Fibroblast of skin of right quadriceps (primary cell): ENCODE measurements around the gene LAMP5.

Experiments
- DNase-seq: peaks from one replicate; pipeline ENCODE4 v3.0.0-alpha.2; 2013

LAMP5 gene

GRCh38 chr20:9550283-9550682 lies 35.9 kb downstream of the LAMP5 start:
- no peak for DNase-seq

DNA sequence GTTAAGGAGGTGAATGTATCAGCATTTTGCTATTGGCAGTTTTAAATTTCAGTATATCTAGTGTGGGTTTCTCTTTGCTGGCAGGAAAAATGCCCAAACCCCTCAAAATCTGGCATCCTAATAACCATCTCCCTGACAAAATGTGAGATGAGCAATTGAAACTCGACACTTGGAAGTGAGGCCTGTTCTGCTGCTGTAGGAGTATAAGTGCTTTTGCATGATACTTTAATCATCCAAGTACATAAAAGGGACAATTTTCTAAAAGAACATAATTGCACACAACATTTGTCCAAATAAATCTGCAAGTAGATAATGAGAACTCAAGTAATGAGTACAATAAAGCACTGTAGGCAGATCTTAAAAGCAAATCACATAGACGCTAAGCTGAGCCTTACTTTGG lies 36.5 kb downstream of the LAMP5 start:
- no peak for DNase-seq

DNA sequence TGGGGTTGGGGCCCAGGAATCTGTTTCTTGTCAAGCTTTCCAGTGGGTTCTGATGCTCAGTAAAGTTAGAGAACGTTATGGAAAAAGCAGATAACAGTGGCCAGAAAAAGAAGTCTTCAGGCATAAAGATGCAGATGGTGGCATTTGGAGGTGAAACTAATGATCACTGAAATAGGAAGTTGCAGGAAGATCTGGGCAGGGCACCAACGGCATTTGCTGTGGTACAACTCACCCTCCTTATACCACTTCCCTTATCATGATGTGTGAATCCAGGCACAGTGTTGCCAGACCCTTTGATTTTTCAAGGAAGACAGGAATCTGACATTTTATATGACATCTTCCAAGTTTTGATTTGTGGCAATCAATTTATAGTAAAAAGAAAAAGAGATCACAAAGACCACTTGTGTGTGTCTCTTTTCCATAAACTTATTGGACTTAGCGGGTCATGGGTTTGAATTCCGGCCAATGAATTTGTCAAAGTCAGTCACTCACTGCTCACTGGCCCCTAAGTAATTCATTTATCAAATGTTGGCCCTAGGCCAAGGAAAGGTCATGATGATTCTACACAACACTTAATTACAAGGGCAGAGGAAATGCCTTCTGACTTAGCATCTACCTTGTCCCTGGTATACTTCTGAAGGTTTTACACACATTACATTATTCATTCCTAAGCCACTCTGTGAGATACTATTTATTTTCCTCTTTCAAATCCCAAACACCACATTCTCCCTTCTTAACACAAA lies 37.6 kb downstream of the LAMP5 start:
- DNase-seq, result no peak

DNA sequence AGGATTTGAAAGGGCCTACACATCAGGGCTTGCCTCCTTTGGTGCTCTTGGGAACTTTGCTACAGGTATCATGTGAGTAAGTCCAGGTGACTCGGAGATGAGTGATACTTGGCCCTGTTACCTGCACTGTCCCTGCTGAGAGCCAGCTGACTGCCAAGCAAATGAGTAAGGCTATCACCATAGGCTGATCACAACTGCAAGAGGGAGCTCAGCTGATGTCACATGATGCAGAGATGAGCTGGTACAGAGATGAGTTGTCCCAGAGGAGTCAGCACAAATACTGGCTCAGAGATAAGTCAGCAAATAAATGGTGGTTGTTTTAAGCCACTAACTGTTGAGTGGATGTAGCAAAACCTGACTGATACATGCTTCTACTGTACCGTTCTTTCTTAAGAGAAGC lies 41.4 kb downstream of the LAMP5 start:
- DNase-seq, result no peak

DNA sequence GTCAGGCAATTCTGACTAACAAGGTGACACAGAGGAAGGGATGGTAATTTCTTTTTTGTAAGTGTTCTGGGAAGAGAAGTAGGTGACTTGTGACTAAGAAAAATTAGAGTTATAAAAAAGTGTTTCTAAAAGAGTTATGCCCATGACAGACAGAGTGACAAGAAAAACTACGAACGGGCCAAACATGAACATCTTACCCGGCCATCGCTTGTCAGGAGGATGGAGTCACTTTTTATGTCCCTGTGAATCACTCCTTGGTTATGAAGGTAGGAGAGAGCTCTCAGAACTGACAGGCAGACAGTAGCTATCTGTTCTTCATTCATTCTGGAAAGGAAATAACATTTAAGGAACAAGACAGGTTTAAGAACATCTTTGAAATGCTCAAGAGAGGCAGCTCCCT lies 43.0 kb downstream of the LAMP5 start:
- DNase-seq, result no peak

DNA sequence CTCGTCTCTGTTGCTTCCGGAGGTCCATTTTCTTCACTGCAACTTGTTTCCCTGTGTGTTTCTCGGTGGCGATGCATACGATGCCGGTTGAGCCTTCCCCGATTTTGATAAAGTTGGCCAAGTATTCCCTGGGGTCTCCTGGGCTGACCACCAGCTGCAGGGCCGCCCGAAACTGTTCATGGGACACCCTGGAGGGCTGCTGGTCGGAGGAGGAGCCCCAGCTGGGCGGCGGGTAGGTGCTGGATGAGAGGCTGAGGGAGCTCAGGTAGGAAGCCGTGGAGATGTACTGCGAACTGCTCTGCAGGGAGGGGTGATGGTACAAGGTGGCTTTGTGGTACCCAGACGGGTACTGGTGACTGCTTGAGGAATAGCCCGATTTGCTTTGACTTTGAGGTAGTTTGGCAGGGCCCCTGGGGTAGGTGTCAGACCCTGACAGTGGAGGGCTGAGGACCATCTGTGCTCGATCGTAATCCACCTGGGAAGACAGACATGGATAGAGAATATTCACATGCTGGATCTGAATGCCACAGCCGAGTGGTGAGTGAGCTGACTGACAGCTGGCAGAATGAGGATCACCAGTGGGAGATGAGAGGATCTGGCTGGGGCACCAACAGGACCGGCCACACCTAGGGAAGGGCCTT lies 51.6 kb downstream of the LAMP5 start:
- DNase-seq, result no peak

DNA sequence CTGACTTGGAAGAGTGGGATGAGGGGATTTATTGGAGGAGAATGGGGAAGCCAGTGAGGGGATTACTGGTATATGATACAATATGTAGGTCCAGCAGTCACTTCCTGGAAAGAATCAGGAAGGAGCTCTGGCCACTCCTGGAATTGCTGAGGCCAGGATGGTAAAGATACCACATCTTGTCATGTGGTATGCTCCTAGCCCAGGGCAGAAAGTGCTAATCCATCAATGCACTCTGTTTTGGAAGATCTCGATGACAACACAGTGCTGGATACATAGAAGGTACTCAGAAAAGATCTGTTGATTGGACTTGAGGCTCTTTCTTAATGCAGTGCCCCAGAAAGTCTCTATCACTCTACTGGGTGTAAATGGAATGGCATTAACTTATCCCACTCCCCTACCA lies 52.6 kb downstream of the LAMP5 start:
- no peak for DNase-seq

DNA sequence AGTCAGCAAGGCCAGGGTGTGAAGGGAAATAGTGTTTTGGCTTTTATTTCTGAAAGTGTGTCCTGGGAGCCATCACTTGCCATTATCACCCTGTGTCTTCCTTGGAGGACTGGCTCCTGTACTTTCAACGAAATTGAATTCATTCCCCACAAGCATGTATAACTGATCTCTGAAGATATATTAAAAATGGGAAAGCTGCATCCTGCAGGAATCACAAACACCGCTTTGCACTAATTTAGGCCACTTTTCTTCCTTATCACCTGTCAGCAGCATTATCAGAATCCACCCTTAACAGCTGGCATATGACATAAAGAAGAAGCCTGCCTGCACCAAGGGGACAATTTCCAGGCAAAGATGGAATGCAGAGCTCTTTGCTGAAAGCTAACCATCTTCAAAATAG lies 56.2 kb downstream of the LAMP5 start:
- DNase-seq, result no peak

DNA sequence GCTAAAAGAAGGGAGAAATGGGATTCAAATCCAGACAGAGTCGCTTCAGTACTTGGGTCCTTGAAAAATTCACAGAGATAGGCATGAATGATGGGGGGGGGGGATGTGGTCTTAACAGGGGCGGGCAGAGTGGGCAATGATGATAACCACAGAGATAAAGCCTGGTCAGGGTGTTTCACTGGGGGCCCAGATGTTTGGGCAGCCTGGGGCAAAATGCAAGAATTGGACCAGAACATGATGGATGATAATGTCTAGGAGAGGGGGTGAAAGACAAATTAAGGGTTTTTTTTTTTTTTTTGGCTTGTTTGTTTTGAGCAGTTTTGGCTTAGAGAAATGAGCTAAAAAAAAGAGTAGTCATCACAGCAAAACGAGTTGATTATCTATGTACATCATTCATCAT lies 57.4 kb downstream of the LAMP5 start:
- DNase-seq, result no peak

GRCh38 chr20:9572670-9573069 lies 58.3 kb downstream of the LAMP5 start:
- DNase-seq, result no peak

DNA sequence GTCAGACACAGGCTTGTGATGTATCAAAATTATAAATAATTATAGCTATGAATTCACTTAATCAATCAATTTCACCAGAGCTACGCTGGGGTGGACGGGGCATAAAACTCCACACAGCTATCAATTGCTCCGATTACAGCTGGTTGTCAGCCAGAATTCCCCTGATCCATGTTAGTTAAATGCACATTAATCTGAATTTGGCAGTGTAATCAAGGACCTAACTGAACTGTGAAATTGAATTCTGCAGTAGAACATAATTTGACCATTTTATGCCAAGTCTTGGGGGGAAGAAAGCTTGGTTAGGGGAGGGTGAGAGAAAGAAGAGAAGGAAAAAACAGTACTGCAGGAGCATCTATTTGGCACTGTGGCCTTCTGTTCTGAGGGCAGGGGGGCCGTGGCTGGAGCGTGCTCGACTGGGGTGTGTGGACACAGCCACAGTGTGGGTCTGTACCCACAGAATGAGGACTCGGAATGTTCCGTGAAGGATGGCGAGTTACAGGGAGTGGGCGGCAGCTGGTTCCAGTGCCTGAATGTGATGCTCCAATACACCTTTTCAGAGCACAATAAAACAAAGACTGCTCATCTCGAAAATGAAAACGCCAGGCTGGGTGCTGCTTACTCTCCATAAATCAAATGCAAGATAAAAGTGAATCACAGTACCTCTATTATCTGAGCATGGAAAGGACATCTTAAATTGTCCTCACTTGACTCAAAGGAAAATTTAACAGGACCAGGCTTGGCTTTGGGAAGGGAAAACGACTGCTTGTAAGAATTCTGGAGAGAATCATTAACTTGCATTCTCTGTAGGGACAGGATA lies 59.2 kb downstream of the LAMP5 start:
- DNase-seq, result no peak

- no peak for DNase-seq
Measured at GRCh38 chr20:9574181-9574580, 59.8 kb downstream of the LAMP5 start.

DNA sequence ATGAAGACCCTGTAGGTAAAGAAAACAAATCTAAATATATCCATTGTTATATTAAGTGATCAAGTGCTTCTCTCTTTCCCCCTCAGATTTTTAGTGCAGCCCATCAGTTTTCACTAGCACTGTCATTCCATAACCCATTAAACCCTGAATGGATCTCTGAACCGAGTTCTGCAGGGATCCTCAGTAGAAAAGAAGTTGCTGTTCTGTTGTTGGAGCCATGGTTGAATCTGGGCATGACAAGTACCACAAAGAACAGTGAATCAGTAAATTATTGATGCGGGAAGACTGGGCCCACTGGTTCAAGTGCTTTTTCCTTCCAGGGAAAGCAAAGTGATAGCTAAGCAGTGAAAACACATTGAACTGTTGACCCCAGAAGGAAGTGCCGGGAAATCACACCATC lies 60.4 kb downstream of the LAMP5 start:
- DNase-seq, result no peak

DNA sequence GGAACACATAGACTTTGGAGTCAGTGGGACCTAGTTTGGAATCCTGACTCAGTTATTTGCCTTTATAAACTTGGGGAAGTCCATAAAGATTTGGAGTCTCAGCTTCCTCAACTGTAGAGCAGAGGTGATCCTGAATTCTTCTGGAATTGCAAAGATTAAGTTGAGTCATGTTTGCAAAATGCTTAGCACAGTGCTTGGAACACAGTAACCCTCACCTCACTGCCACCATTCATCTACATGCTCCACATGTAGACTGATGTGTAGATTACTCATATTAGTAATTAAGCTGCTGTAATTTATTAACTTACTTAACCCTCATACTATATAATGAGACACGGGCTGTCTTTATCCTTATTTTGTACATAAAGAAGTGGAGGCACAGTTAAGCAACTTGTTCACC lies 61.4 kb downstream of the LAMP5 start:
- DNase-seq, result no peak

DNA sequence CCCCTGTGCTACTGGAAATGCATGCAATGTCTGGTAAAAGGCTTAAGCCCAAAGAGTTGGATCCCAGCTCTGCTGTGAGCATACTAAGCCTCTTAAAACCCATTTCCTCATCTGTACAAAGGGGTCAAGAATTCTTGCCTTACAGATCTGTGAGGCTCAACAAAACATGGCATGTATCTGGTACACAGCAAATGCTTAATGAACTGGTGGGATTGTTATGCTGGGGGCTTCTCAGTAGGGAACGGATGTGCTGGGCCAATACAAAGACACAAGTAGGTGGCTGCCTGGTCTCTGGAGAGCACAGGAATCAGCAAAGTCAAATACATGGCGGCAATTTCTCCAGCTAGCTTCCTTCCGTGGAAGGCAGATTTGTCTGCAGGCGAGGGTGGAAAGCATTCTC lies 62.3 kb downstream of the LAMP5 start:
- no peak for DNase-seq

DNA sequence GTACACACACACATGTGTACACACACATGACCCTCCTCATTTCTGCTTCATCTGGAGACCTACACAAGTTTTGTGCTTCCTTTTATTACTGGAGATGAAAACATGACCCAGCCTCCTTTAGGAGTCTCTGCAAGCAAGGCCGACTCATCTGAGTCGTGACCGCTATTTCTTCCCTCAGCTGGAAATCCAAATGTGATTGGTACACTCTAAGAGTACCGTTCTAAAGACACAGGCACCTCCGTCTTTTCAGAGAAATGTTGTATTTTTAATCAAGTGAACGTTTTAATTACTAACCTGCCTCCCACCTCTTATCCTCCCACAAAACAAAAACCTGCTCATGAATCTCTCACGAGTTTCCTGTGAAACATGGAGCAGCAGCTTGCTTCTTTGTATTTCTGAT lies 63.0 kb downstream of the LAMP5 start:
- DNase-seq, result no peak

DNA sequence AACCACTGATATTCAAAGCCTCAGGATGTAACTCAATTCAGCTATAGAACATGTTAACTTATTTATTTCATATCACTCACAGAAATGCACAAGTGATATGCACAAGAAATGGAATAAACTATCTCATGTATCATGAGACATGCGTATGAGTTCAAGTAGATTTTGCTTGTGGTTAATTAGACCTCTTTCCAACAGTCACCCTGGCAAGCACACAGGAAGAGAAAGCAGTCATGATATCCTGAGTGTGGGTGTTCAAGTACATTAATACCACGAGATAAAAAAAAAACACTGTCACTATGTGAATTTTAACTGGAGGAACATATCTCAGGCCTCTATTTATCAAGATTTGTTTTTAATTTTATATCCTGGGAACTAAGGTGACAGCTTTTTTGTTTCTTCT lies 64.2 kb downstream of the LAMP5 start:
- DNase-seq, result no peak
